ENCODE measurements around the gene SLC9A5. TPM values are rescaled to one million over a fixed set of nuclear protein-coding genes. Genes with fewer than 3 reads are reported as not detected.

Gene SLC9A5
- total and polyA plus RNA-seq, 9 of the 15 experiments (the other 6 are each of a cell fraction or from before 2014, with no cell fraction given), result 0.06 to 3.1 (median 1.2) TPM

DNA sequence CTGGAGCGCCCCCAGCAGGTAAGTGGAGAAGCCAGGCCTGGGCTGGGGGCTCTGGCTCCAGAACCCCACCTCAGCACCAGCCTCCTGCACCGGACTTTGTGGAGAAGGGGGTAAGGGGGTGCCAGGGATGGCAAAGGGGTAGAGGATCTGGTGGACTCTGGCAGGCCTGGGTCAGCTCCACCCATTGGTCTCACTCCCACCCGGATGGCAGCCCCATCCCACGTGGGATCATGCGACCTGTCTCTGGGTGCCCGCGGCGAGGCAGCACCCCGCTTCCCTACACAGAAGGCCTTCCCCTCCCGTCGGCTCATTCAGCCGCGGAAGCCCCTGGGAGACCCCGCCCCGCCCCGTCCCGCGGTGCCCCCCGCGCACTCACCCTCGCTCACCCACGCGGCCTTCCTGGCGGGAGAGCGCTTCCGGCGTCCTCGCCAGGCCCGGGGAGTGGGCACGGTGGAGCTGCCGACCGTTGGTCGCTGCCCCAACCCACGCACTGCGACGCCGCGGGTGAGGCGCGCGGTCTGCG is 30.1 kb downstream of the SLC9A5 start (continued):
- TF ChIP-seq, protein P1, sequence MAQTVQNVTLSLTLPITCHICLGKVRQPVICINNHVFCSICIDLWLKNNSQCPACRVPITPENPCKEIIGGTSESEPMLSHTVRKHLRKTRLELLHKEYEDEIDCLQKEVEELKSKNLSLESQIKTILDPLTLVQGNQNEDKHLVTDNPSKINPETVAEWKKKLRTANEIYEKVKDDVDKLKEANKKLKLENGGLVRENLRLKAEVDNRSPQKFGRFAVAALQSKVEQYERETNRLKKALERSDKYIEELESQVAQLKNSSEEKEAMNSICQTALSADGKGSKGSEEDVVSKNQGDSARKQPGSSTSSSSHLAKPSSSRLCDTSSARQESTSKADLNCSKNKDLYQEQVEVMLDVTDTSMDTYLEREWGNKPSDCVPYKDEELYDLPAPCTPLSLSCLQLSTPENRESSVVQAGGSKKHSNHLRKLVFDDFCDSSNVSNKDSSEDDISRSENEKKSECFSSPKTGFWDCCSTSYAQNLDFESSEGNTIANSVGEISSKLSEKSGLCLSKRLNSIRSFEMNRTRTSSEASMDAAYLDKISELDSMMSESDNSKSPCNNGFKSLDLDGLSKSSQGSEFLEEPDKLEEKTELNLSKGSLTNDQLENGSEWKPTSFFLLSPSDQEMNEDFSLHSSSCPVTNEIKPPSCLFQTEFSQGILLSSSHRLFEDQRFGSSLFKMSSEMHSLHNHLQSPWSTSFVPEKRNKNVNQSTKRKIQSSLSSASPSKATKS (CRISPR knock-in tag; IDR thresholded peaks at IDR 0.05), result no peak
- TF ChIP-seq MAFF (IDR thresholded peaks at IDR 0.05; ENCODE audit: low read length) (no peak), DPF2 (IDR thresholded peaks at IDR 0.05) (no peak), ZNF584 (CRISPR knock-in tag; IDR thresholded peaks at IDR 0.05; ENCODE audit: low read depth) (0 out of 2 replicates have a peak, but pooled peaks have one; percentile 27), RUNX1 (IDR thresholded peaks at IDR 0.05; ENCODE audit: low read depth) (no peak), NEUROD1 (IDR thresholded peaks at IDR 0.05; ENCODE audit: borderline replicate concordance, low read depth, low read length, partially characterized antibody) (no peak), RBFOX2 (IDR thresholded peaks at IDR 0.05; ENCODE audit: low read depth, low read length) (peak; percentile 55; the same call in 1 of the 2 replicates), TEAD2 (tag; IDR thresholded peaks at IDR 0.05) (no peak), ZNF133 (CRISPR knock-in tag; IDR thresholded peaks at IDR 0.05) (no peak), ZNF347 (CRISPR knock-in tag; IDR thresholded peaks at IDR 0.05; ENCODE audit: low read depth) (no peak), MXI1 (IDR thresholded peaks at IDR 0.05; ENCODE audit: low read depth, low read length) (peak; percentile 43; the same call in 1 of the 2 replicates), SRSF1 (IDR thresholded peaks at IDR 0.05; ENCODE audit: low read depth, low read length) (no peak), ZNF444 (CRISPR knock-in tag; IDR thresholded peaks at IDR 0.05) (no peak), NR4A1 (CRISPR knock-in tag; IDR thresholded peaks at IDR 0.05) (no peak), NR4A1 (tag; IDR thresholded peaks at IDR 0.05) (no peak)
- TF ChIP-seq, protein P2, sequence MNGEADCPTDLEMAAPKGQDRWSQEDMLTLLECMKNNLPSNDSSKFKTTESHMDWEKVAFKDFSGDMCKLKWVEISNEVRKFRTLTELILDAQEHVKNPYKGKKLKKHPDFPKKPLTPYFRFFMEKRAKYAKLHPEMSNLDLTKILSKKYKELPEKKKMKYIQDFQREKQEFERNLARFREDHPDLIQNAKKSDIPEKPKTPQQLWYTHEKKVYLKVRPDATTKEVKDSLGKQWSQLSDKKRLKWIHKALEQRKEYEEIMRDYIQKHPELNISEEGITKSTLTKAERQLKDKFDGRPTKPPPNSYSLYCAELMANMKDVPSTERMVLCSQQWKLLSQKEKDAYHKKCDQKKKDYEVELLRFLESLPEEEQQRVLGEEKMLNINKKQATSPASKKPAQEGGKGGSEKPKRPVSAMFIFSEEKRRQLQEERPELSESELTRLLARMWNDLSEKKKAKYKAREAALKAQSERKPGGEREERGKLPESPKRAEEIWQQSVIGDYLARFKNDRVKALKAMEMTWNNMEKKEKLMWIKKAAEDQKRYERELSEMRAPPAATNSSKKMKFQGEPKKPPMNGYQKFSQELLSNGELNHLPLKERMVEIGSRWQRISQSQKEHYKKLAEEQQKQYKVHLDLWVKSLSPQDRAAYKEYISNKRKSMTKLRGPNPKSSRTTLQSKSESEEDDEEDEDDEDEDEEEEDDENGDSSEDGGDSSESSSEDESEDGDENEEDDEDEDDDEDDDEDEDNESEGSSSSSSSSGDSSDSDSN (IDR thresholded peaks at IDR 0.05; ENCODE audit: borderline replicate concordance in 1 of 2, low read depth in 2 of 2, low read length in 2 of 2), result no peak
- TF ChIP-seq, protein P3, sequence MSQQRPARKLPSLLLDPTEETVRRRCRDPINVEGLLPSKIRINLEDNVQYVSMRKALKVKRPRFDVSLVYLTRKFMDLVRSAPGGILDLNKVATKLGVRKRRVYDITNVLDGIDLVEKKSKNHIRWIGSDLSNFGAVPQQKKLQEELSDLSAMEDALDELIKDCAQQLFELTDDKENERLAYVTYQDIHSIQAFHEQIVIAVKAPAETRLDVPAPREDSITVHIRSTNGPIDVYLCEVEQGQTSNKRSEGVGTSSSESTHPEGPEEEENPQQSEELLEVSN (IDR thresholded peaks at IDR 0.05; ENCODE audit: borderline replicate concordance in 1 of 2, extremely low read depth in 1 of 2, insufficient read depth in 1 of 2, insufficient read length in 1 of 2, low read depth in 1 of 2, low read length in 1 of 2, poor library complexity in 1 of 2, severe bottlenecking in 1 of 2), result peak; percentile 45 to 62
- TF ChIP-seq, protein P4, sequence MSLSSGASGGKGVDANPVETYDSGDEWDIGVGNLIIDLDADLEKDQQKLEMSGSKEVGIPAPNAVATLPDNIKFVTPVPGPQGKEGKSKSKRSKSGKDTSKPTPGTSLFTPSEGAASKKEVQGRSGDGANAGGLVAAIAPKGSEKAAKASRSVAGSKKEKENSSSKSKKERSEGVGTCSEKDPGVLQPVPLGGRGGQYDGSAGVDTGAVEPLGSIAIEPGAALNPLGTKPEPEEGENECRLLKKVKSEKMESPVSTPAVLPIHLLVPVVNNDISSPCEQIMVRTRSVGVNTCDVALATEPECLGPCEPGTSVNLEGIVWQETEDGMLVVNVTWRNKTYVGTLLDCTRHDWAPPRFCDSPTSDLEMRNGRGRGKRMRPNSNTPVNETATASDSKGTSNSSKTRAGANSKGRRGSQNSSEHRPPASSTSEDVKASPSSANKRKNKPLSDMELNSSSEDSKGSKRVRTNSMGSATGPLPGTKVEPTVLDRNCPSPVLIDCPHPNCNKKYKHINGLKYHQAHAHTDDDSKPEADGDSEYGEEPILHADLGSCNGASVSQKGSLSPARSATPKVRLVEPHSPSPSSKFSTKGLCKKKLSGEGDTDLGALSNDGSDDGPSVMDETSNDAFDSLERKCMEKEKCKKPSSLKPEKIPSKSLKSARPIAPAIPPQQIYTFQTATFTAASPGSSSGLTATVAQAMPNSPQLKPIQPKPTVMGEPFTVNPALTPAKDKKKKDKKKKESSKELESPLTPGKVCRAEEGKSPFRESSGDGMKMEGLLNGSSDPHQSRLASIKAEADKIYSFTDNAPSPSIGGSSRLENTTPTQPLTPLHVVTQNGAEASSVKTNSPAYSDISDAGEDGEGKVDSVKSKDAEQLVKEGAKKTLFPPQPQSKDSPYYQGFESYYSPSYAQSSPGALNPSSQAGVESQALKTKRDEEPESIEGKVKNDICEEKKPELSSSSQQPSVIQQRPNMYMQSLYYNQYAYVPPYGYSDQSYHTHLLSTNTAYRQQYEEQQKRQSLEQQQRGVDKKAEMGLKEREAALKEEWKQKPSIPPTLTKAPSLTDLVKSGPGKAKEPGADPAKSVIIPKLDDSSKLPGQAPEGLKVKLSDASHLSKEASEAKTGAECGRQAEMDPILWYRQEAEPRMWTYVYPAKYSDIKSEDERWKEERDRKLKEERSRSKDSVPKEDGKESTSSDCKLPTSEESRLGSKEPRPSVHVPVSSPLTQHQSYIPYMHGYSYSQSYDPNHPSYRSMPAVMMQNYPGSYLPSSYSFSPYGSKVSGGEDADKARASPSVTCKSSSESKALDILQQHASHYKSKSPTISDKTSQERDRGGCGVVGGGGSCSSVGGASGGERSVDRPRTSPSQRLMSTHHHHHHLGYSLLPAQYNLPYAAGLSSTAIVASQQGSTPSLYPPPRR (CRISPR knock-in tag; IDR thresholded peaks at IDR 0.05; ENCODE audit: borderline replicate concordance), result no peak

Data from K562 (cell line).